GM19372 (cell line): Measurements from ENCODE around the gene CEP128.

Source experiments
- ATAC-seq: cut with Tn5 transposase; IDR thresholded peaks from one replicate; pipeline ENCODE4 v1.9.1; 2021; ENCODE audit warnings: mild to moderate bottlenecking, low read depth, moderate library complexity; ENCODE audit not compliant: unreplicated experiment

CEP128 gene

GRCh38 chr14:80567905-80568536, 373.5 kb downstream of the CEP128 start:
- no peak for ATAC-seq

GRCh38 chr14:80565001-80565400, 376.5 kb downstream of the CEP128 start:
- ATAC-seq = no peak

DNA sequence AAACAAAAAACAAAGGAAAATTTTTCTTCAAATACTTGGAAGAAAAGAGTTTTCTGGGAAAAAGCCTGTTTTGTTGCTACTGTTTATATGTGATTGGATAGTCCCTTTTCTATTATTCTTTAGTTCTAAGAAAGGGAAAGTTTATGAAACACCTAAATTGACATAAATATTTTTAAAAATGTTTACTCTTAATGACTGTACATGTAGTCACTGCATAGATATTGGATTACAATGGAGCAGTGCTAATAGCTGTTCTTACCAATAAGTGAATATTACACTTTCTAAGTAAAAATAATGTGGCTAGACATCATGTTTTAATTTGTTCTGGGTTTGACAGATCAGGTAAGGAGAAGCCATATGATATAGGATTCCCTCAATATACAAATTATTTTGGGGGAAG, 377.5 kb downstream of the CEP128 start:
- ATAC-seq = no peak

- peak; percentile 62 for ATAC-seq
These were observed 380.5 kb downstream of the CEP128 start for GRCh38 chr14:80560800-80561657.

DNA sequence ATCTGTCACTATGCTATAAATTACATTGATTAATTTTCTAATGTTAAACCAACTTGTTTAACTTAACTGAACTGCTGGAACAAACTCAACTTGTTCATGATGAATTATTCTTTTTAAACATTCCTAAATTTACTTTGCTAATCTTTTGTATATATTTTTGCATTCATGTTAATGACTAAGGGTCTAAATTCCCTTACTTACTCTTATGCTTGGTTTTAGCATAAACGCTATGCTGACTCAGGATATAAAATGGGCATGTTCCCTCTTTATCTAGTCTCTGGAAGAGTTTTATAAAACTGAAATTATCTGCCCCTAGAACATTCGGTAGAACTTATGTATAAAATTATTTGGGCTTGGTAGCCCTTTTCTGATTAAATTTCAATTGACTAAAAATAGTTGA, 387.4 kb downstream of the CEP128 start:
- ATAC-seq = no peak

- ATAC-seq = no peak
These were observed 392.4 kb downstream of the CEP128 start for GRCh38 chr14:80549141-80549540.

GRCh38 chr14:80545935-80546854, 395.3 kb downstream of the CEP128 start:
- ATAC-seq = no peak

GRCh38 chr14:80544366-80544765, 397.2 kb downstream of the CEP128 start:
- ATAC-seq = no peak

- ATAC-seq = no peak
These were observed 398.3 kb downstream of the CEP128 start for GRCh38 chr14:80543211-80543610.

DNA sequence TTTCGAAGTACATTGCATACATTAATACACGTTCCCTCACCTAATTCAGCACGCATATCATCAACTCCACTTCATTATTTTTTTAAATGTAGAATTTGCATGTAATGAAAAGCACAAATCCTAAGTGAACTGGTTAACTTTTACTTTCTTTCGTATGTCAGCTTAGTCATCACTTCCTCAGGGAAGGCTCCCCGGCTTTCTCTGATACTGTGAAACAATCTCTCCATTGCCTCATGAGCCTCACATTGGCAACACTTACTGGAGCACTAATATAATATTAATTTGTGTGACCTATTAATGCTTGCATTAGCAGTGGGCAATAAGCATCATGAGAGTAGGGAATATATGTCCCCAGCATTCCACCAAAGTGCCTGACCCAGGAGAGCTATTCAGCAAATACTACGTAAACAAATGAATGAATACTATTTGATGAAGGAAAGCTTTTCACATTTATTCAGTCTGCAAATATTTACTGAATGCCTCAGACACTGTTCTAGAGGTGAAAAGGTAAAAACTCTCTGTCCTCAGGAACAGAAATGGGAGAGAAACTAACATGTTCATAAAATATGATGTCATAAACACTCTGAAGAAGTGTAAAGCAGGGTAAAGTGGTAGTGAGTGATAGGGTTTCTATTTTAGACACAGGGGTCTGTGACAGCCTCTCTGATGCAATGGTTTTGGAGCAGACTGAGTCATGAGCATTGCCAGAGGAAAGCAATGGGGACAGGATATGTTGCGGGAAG, 402.7 kb downstream of the CEP128 start:
- ATAC-seq = no peak

GRCh38 chr14:80537626-80538025, 403.9 kb downstream of the CEP128 start:
- ATAC-seq = no peak

DNA sequence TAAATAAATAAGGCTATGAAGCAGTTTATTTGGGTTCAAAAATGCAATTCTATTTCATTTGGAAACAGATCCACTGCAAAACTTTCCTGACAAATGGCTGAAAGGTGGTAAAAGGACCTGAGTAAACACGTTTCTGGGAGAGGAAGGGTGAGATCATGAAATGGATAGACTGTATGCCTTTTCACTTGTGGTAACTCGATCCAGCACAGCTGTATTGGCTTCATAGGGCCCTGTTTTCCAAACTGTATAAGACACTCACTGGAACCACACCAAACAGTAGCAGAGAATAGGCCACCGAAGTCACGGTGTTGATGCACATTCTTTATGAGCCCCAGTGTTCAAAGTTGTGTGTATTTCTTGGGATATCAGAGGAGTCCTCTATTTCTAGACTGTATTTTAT, 405.1 kb downstream of the CEP128 start:
- ATAC-seq = no peak

DNA sequence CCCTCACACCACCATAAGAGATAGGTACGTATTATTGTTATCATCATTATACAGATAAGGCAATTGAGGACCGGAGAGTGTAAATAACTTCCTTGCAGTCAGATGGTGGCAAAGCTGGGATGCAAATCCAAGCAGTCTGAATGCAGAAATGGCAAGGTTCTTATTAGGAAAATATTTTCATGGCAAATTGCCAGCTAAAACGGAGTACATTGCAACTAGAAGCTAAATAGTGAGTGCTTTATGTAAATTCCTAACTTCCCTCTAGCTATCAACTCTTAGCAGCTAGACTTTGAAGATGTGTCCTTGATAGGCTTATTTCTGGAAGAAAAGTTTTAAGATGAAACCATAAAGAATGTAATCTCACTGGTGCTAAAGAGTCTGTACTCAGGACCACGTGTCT, 406.4 kb downstream of the CEP128 start:
- ATAC-seq = no peak

DNA sequence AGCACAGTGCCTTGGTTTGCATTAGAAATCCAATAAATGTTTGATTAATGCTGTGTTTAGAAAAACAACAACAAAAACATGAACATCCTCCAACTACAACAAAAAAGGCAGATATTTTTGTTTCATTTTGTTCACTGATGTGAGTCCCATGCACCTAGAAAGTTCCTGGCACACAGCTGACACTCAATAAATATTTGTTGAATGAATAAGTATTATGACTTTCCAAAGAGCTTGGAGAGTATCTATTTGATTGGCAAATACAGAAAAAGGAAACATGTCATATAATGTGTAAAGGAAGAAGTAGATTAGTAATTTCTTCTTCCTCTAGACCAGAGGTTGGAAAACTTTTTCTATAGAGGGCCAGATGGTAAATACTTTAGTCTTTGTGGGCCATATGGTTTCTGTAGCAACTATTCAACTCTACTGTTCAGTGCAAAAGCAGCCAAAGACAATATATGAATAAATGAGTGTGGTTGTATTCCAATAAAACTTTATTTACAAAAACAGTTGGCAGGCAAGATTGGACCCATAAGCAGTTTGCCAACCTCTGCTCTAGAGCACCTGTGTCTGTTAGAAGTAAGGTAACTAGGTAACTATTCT, 417.9 kb downstream of the CEP128 start:
- no peak for ATAC-seq

DNA sequence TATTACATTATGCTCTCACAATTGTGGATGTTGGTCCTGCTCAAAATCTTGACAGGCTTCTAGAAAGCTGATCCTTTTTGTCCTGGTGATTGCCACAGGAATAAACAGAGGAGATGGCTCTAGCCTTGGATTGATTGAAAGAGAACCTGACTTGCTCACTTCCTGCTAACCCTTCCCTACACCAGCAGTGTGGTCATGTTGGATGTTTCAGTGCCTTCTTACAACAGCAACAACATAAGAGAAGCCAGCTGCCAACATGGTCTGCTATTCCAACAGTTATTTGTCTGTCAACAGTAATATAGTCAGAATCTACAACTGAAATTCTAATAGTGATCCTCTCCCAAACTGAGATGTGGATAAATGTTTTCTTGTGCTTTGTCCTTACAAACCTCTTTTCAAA, 418.6 kb downstream of the CEP128 start:
- ATAC-seq = no peak

GRCh38 chr14:80522411-80522810, 419.1 kb downstream of the CEP128 start:
- ATAC-seq = no peak

GRCh38 chr14:80521456-80521855, 420.1 kb downstream of the CEP128 start:
- ATAC-seq = no peak

GRCh38 chr14:80519002-80519401, 422.5 kb downstream of the CEP128 start:
- ATAC-seq = no peak

- ATAC-seq = no peak
These were observed 423.4 kb downstream of the CEP128 start for GRCh38 chr14:80518173-80518572.

- ATAC-seq = no peak
These were observed 434.2 kb downstream of the CEP128 start for GRCh38 chr14:80507292-80507869.
